ENCODE measurements around the gene SLC35F3.

The SLC35F3 gene

DNA sequence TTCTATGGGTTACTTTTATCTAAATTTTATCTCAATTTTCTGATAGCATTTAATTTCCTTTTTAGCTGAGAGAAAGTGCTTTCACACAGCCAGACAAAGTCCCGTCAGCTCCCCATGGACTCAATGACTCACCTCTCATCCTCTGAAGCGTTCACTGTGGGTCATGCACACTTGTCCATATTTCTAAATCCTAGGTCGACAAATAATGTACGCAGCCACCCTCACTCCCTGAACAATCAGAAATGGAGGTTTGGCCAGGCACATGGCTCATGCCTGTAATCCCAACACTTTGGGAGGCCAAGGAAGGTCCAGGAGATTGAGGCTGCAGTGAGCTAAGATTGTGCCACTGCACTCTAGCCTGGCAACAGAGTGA lies 426.4 kb downstream of the SLC35F3 start:
- DNase-seq, result no peak

DNA sequence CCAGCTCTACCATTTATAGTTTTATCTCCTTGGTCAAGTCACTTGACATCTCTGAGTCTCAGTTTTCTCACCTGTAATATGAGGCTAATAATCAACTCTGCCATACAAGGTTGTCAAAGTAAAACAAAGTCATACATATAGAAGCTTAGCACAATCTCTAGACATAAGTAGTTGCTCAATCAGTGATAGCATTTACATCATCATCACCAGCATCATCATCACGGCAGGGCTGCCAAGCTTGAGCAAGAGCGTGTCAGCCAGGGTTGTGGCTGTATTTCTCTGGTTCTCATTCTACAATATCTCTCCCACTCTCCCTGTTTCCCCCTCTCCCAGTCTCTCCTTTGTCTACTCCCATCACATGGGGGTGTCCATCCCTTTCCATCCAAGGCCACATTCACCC lies 427.0 kb downstream of the SLC35F3 start:
- DNase-seq, result no peak

GRCh38 chr1:234336359-234336758 lies 431.9 kb downstream of the SLC35F3 start:
- DNase-seq, result no peak

- no peak for DNase-seq
Observed at GRCh38 chr1:234337233-234337632, 432.8 kb downstream of the SLC35F3 start.

DNA sequence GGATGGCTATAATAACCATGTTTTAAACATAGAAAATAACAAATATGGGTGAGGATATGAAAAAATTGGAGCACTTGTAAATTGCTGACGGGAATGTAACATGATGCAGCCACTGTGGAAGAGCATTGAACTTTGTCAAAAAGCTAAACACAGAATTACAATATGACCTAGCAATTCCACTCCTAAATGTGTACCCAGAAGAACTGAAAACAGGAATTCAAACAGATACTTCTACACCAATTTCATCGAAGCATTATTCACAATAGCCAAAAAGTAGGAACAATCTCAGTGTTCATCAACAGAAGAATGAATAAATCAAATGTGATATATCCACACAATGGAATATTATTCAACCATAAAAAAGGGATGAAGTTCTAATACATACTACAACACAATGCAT lies 436.1 kb downstream of the SLC35F3 start:
- no peak for DNase-seq

DNA sequence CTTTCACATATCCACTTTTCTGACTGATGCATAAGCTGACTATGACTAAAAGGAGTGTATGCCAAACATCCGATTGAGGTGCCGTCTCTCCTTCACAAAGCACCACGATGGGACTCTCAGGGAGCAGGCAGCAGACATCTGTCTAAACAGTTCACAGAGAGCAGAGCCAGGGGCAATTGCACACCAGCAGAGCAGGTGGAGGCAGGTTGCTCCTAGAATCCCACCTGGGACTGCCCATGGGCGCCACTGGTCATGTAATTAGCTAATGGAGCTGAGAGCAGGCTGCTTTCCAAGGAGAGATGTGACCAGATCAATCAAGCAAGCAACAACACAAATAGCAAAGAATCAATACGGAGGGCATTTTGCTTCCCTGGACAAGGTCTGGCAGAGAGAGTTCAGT lies 438.3 kb downstream of the SLC35F3 start:
- DNase-seq, result no peak

DNA sequence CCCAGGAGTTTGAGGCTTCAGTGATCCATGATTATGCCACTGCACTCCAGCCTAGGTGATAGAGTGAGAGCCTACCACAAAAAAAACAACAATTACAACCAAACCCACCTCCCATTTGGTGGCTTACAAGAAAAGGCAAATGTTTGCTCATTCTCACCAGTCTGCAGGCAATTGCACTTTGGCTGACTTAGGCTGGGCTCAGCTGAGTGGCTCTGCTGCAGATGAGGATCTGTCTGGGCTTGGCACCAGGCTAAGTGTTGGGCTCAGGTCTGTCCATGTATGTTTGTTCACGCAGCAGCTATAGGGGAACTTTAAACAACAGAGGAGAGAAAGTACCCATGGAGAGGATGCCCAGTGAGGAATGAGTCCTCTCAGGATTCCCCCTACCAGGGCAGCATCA lies 440.8 kb downstream of the SLC35F3 start:
- no peak for DNase-seq

DNA sequence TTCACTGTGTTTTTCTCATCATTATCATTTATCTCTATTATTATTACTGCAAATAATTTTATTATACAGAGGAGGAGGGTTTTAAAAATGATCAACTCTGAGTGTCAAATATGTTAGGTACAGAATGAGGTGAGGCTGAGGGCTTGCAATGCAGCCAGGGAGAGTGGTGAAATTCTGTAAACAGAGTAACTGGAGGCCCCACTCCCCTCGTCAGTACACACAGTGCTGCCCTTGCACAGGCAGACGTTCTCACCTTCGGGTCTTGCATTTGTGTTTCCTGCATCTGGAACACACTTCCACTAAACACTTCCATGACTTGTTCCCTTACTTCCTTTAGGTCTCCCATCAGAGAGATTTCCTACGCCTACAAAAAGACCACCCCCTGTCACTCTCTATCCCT lies 444.5 kb downstream of the SLC35F3 start:
- DNase-seq, result no peak

- DNase-seq, result peak; percentile 21
Observed at GRCh38 chr1:234355782-234356510, 451.5 kb downstream of the SLC35F3 start.

DNA sequence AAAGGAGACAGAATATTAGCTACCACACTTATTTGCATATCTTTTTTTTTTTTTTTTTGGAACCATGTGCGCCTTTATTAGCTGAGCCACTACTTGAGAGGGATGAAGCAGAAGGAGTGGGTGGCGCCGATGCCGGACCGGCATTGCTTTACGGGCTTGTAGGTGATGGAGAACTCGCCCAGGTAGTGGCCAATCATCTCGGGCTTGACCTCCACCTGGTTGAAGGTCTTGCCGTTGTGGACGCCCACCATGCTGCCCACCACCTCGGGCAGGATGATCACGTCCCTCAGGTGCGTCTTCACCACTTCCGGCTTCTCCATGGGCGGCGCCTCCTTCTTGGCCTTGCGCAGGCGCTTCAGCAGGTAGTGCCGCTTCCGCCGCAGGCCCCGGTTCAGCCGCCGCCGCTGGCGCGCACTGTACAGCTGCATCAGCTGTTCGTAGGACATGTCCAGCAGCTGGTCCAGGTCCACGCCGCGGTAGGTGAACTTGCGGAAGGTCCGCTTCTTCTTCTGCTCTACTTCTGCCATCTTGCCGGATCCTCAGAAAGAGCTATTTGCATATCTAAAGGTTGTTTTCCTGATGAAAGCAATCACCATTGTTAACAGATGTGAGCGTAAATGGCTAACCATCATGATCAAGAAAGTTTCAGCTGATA lies 452.3 kb downstream of the SLC35F3 start:
- peak; percentile 66 for DNase-seq

DNA sequence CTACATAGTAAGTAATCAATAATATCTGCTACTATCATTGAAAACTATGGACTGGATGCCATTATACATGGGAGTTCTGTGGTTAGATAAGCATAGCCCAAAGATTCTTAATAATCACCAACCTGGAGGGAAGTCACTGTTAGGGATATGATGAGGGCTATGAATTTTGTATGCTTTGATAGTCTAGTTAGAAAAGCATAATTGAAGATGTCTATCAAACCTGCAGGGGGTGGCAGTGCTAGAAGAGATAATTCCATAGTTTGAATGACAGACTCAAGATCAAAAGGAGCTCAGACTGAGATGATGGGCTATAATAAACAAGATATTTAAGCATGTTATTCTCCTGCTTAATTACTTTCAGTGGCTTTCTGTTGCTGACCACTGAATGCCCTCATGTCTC lies 453.4 kb downstream of the SLC35F3 start:
- no peak for DNase-seq

DNA sequence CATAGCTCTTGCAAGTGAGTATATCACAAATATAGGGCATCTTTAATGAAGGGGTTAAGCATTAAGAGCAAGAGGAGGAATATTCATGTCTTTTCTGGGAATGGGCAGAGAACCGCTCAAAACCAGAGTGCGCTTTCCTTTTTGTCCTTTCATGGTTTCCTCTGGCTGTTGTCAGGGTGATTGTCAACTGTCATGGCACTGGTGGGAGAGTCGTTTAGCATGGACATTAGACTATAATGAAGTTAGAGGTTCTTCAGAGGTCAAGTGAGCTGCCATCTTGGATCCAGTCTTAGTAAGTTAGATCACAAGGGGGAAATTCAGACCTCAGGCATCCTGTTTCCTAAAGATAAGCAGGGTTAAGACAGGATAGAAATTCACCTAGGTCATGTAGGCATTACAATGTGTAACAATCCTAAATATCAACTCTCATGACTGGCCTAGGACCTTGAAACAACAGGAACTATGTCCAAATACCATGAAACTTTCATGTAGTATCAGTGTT lies 456.7 kb downstream of the SLC35F3 start:
- no peak for DNase-seq

- DNase-seq, result no peak
Observed at GRCh38 chr1:234362558-234362957, 458.1 kb downstream of the SLC35F3 start.

- peak; percentile 52 for DNase-seq
Observed at GRCh38 chr1:234368320-234369032, 464.0 kb downstream of the SLC35F3 start.

DNA sequence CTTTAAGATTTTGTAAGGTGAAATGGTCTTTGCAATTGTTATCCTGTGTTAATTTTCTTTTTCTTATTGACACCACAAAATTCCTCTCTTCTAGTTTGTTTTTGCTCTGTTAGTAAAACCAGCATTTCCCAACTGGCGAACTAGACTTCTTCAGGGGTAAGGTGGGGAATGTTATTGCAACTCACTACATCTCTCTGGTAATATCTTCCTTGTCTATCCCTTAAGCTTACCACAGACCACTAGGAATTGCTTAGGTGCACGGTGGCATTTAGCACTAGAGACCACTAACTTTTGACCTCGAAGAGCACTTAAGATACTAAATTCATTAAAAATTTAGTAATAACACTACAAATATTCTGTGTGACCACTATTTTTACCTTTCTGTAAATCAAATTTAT lies 464.6 kb downstream of the SLC35F3 start:
- no peak for DNase-seq

- peak; percentile 55 for DNase-seq
Observed at GRCh38 chr1:234369784-234370183, 465.3 kb downstream of the SLC35F3 start.

GRCh38 chr1:234371414-234371813 lies 466.9 kb downstream of the SLC35F3 start:
- no peak for DNase-seq

GRCh38 chr1:234372011-234372757 lies 467.7 kb downstream of the SLC35F3 start:
- DNase-seq, result no peak

DNA sequence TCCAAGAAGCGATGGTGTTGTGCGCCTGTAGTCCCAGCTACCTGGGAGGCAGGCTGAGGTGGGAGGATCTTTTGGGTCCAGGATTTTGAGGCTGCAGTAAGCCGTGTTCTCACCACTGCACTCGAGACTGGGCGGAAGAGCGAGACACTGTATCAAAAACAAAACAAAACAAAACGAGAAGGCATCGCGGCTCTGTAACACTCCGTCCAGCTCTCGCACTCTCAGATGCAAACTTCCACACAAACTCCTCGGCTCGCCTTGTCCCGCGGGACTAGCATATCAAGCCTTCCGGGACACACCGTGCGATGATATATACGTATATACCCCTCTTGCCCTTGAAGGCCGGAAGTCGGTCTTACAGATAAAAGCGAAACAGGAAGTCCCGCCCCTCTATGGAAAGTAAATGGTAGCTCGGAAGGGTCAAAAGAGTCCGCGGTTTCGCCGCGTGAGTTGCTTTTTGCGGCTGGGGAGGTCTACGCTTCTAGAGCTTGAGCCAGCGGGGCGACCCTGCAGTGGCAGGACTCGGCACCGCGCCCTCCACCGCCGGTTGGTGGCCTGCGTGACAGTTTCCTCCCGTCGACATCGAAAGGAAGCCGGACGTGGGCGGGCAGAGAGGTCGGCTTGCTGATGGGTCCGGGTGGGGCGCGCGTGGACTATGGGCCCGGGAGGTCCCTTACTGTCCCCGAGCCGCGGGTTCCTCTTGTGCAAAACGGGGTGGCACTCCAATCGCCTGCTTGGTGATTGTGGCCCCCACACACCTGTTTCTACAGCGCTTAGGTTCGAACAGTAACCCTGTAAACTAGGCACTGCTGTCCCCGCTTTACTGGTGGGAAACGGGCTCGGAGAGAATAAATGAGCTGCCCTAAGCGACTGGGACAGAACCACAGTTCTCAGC lies 468.8 kb downstream of the SLC35F3 start, which contains the start of gene COA6:
COA6 (plus strand) TSS at position 393 of the 895 bp plus-strand sequence; CDS start at position 404, 11 bp downstream.
- DNase-seq, result peak; percentile 95

DNA sequence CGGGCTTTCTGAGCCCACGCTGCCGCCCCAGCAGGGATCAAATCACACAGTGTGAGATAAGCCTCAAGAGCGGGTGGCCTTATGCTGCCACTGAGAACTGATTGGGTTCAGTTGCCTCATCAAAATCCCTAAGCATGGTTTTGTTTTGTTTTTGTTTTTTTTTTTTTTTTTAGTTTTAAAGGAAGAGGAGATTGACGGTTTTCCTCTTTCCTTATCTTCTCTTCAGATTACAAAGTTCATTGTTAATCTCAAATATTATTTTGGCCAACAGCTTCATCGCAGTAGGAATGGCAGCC lies 469.4 kb downstream of the SLC35F3 start:
- DNase-seq, result no peak
